Epithelial cell of prostate (primary cell): Measurements from ENCODE around the gene LTBP1.

ENCODE experiments used
- DNase-seq: peaks from one replicate; pipeline ENCODE4 v3.0.0-alpha.2; 2011; ENCODE audit warnings: low read depth, low spot score
- H3K27ac ChIP-seq: fragments of 450-650 bp; 2 replicates; pipeline ENCODE4 v1.5.1; 2017; ENCODE audit warnings: mild to moderate bottlenecking

LTBP1 gene

GRCh38 chr2:33316328-33316727 is 369.6 kb downstream of the LTBP1 start:
- H3K27ac ChIP-seq = no peak overlapping the region
- DNase-seq = no peak

GRCh38 chr2:33317369-33318007 is 370.7 kb downstream of the LTBP1 start:
- H3K27ac ChIP-seq = no peak overlapping the region
- no peak for DNase-seq

- DNase-seq = no peak
- H3K27ac ChIP-seq = no peak overlapping the region
These were observed 371.7 kb downstream of the LTBP1 start for GRCh38 chr2:33318456-33318855.

GRCh38 chr2:33320573-33320972 is 373.8 kb downstream of the LTBP1 start:
- H3K27ac ChIP-seq = no peak overlapping the region
- no peak for DNase-seq

GRCh38 chr2:33321236-33321771 is 374.6 kb downstream of the LTBP1 start:
- H3K27ac ChIP-seq = no peak overlapping the region
- DNase-seq = no peak

GRCh38 chr2:33321876-33322483 is 375.2 kb downstream of the LTBP1 start:
- no peak overlapping the region for H3K27ac ChIP-seq
- no peak for DNase-seq

GRCh38 chr2:33322612-33323011 is 375.9 kb downstream of the LTBP1 start:
- no peak for DNase-seq

GRCh38 chr2:33323957-33324356 is 377.2 kb downstream of the LTBP1 start:
- no peak for DNase-seq
- H3K27ac ChIP-seq = no peak overlapping the region

More at GRCh38 chr2:33322612-33323011, 375.9 kb downstream of the LTBP1 start:
- H3K27ac ChIP-seq = no peak overlapping the region

GRCh38 chr2:33326100-33326499 is 379.3 kb downstream of the LTBP1 start:
- H3K27ac ChIP-seq = no peak overlapping the region
- DNase-seq = no peak

GRCh38 chr2:33333433-33333832 is 386.7 kb downstream of the LTBP1 start:
- H3K27ac ChIP-seq = no peak overlapping the region
- no peak for DNase-seq

- no peak for DNase-seq
- H3K27ac ChIP-seq = no peak overlapping the region
These were observed 387.3 kb downstream of the LTBP1 start for GRCh38 chr2:33334083-33334482.

- no peak overlapping the region for H3K27ac ChIP-seq
- no peak for DNase-seq
These were observed 388.8 kb downstream of the LTBP1 start for GRCh38 chr2:33335516-33335915.

GRCh38 chr2:33336036-33336625 is 389.4 kb downstream of the LTBP1 start:
- DNase-seq = no peak
- H3K27ac ChIP-seq = no peak overlapping the region

- no peak for DNase-seq
- no peak overlapping the region for H3K27ac ChIP-seq
These were observed 390.7 kb downstream of the LTBP1 start for GRCh38 chr2:33337385-33337960.

- H3K27ac ChIP-seq = no peak overlapping the region
- DNase-seq = no peak
These were observed 391.2 kb downstream of the LTBP1 start for GRCh38 chr2:33337981-33338380.

- no peak overlapping the region for H3K27ac ChIP-seq
- DNase-seq = no peak
These were observed 392.5 kb downstream of the LTBP1 start for GRCh38 chr2:33339269-33339668.

GRCh38 chr2:33340280-33340679 is 393.5 kb downstream of the LTBP1 start:
- DNase-seq = no peak
- no peak overlapping the region for H3K27ac ChIP-seq

- no peak overlapping the region for H3K27ac ChIP-seq
- no peak for DNase-seq
These were observed 395.4 kb downstream of the LTBP1 start for GRCh38 chr2:33342171-33342570.

- no peak for DNase-seq
- H3K27ac ChIP-seq = no peak overlapping the region
These were observed 396.0 kb downstream of the LTBP1 start for GRCh38 chr2:33342705-33343104.

- DNase-seq = no peak
These were observed 396.7 kb downstream of the LTBP1 start for GRCh38 chr2:33343387-33343895.

GRCh38 chr2:33344230-33344629 is 397.5 kb downstream of the LTBP1 start:
- DNase-seq = no peak

More at GRCh38 chr2:33343387-33343895, 396.7 kb downstream of the LTBP1 start:
- no peak overlapping the region for H3K27ac ChIP-seq

More at GRCh38 chr2:33344230-33344629, 397.5 kb downstream of the LTBP1 start:
- H3K27ac ChIP-seq = no peak overlapping the region
